A549 (cell line): ENCODE results near the gene SRL.

Experiments used
- JUNB ChIP-seq: fragments of >200 bp; sonication (Bioruptor Twin); formaldehyde crosslinking; IDR thresholded peaks from 2 replicates; pipeline ENCODE4 v1.6.1; 2016
- POLR2A ChIP-seq: IDR thresholded peaks from 2 replicates; pipeline ENCODE4 v1.6.1; 2012; ENCODE audit warnings: mild to moderate bottlenecking, low read length
- RAD21 ChIP-seq, 2 experiments: fragments of >200 bp in 1 of 2; sonication (Bioruptor Twin) in 1 of 2; formaldehyde crosslinking in 1 of 2; IDR thresholded peaks in 1 of 2; conservative IDR thresholded peaks in 1 of 2; 2 replicates in 1 of 2; 3 replicates in 1 of 2; pipeline ENCODE4 v1.6.1; 2012 to 2018; ENCODE audit warnings: inconsistent platforms in 1 of 2
- TF ChIP-seq, protein P1 (sequence below): fragments of >200 bp; sonication (Bioruptor Twin); formaldehyde crosslinking; IDR thresholded peaks from 3 replicates; pipeline ENCODE4 v1.5.1; 2016

- TF ChIP-seq, protein P1, sequence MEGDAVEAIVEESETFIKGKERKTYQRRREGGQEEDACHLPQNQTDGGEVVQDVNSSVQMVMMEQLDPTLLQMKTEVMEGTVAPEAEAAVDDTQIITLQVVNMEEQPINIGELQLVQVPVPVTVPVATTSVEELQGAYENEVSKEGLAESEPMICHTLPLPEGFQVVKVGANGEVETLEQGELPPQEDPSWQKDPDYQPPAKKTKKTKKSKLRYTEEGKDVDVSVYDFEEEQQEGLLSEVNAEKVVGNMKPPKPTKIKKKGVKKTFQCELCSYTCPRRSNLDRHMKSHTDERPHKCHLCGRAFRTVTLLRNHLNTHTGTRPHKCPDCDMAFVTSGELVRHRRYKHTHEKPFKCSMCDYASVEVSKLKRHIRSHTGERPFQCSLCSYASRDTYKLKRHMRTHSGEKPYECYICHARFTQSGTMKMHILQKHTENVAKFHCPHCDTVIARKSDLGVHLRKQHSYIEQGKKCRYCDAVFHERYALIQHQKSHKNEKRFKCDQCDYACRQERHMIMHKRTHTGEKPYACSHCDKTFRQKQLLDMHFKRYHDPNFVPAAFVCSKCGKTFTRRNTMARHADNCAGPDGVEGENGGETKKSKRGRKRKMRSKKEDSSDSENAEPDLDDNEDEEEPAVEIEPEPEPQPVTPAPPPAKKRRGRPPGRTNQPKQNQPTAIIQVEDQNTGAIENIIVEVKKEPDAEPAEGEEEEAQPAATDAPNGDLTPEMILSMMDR = no peak
- TF ChIP-seq RAD21 (conservative IDR thresholded peaks at IDR 0.05 in 1 of 2, IDR thresholded peaks at IDR 0.05 in 1 of 2) (no peak), JUNB (no peak), POLR2A (no peak)
Observed at GRCh38 chr16:4166821-4167220, 75.1 kb downstream of the SRL start.
